Measurements from ENCODE around the gene LAMTOR1. TPM values are rescaled to one million over a fixed set of nuclear protein-coding genes. Genes with fewer than 3 reads are reported as not detected.

Gene LAMTOR1
- total and polyA plus RNA-seq, 10 of the 15 experiments (the other 5 are each of a cell fraction or from before 2014, with no cell fraction given): 58.8 to 141 (median 110) TPM

DNA sequence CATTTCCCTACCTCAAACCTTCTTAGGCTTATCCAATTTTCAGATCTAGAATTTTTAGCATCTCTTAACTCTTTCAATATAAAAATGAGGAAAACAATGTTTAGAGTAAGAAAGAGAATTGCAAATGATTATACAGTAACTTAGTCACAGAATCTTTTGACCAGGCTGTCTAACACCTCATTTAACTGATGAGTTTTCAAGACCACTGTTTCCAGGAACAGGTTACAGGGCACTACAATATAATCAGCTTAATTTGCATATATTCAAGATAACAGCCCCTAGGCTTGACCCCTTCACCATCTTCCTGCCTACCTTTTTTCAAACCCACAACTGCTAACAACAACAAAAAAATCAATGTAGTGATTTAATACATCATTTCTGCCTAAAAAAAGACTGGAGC is 35.4 kb downstream of the LAMTOR1 start:
- Histone ChIP-seq H3K9ac (ENCODE audit: control insufficient read depth, insufficient read depth, low read length) (no peak overlapping the region), H3K4me2 (ENCODE audit: control insufficient read depth, insufficient read depth) (no peak overlapping the region), H3K27me3 (replicated peaks in 1 of 2; ENCODE audit: control insufficient read depth in 2 of 2, insufficient read depth in 2 of 2, low read length in 1 of 2) (no peaks in the 10 kb centered on the region), H2AFZ (ENCODE audit: control insufficient read depth, low read depth, low read length) (no peak overlapping the region), H3K4me1 (ENCODE audit: control insufficient read depth, insufficient read depth, low read length) (peaks cover 27% of the 10 kb centered on the region), H3K79me2 (ENCODE audit: control insufficient read depth, insufficient read depth, low read length) (peaks cover 45% of the 10 kb centered on the region), H3K4me3 (no peak overlapping the region), H4K20me1 (ENCODE audit: control insufficient read depth, insufficient read depth) (no peaks in the 10 kb centered on the region), H3K36me3 (ENCODE audit: control insufficient read depth in 2 of 2, insufficient read depth in 2 of 2, low read length in 1 of 2) (peaks cover 1 to 5% of the 10 kb centered on the region in 2 experiments; a peak in 3 of 4 replicates), H3K9me3 (replicated peaks; ENCODE audit: control insufficient read depth, insufficient read depth, low read length) (no peaks in the 10 kb centered on the region), H3K27ac (ENCODE audit: control insufficient read depth, insufficient read depth) (peak overlapping the region; percentile 6; the same call in 1 of the 2 replicates)
- POLR2A ChIA-PET: interaction anchor here (0.6 to 2.6 kb wide), 4 partner anchors 9 to 24 kb away, joined by 3 to 16 read pairs (median 6); no protein-coding TSS in a partner anchor
- TF ChIP-seq NR2C1 (IDR thresholded peaks at IDR 0.05) (no peak), RBBP5 (conservative IDR thresholded peaks at IDR 0.05) (no peak), CREM (IDR thresholded peaks at IDR 0.05; ENCODE audit: low read depth) (no peak)
- no peak for FAIRE-seq
- BruUV-seq (replicated peaks): no TSS peak
- RAD21 ChIA-PET (ENCODE audit: unreplicated experiment): interaction anchor here (0.6 to 7.8 kb wide), 6 partner anchors 15 to 122 kb away, joined by 3 to 46 read pairs (median 3); no protein-coding TSS in a partner anchor
- SMC1A ChIA-PET (ENCODE audit: uncharacterized antibody, unreplicated experiment): interaction anchor here (0.6 to 3.7 kb wide), 10 partner anchors 11 to 90 kb away, joined by 3 to 21 read pairs (median 5); no protein-coding TSS in a partner anchor
- in situ Hi-C loops (cut with MboI) (no loop called here), intact Hi-C loops (cut with micrococcal nuclease; ENCODE audit: unreplicated experiment) (no loop called here)
- DNase-seq (ENCODE audit: low read depth, low spot score): no peak
- CTCF ChIA-PET: interaction anchor here (1.0 to 2.6 kb wide), 10 partner anchors 8 to 347 kb away, joined by 3 to 9 read pairs (median 6); no protein-coding TSS in a partner anchor
- no peak for ATAC-seq

DNA sequence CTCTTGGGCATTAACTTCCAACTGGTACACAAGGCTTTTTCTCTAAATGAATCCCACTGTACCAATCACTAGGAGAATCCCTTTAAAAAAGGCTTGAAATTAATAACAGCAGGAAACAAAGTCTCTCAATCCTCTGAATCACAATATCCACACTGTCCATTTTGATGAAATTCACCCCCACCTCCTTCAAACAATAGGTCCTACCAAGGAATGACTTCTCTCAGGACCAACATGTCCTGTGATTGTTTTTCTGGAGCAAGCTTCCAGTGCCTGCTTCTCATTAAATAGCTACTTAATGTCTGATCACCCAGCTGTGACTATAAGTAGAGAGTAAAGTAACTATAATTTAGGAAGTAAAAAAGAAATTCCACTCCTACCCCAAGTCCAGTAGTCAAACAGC is 35.8 kb downstream of the LAMTOR1 start:
- ChIA-PET CTCF (interaction anchor here (1.0 to 2.6 kb wide), 7 partner anchors 12 to 348 kb away, joined by 3 to 9 read pairs (median 5); no protein-coding TSS in a partner anchor), SMC1A (ENCODE audit: uncharacterized antibody, unreplicated experiment) (interaction anchor here (0.6 to 3.7 kb wide), 8 partner anchors 11 to 90 kb away, joined by 3 to 21 read pairs (median 5); no protein-coding TSS in a partner anchor), RAD21 (ENCODE audit: unreplicated experiment) (interaction anchor here (0.6 to 7.8 kb wide), 5 partner anchors 23 to 121 kb away, joined by 3 to 46 read pairs (median 3); no protein-coding TSS in a partner anchor), POLR2A (interaction anchor here (0.6 to 2.6 kb wide), 4 partner anchors 9 to 24 kb away, joined by 3 to 16 read pairs (median 6); no protein-coding TSS in a partner anchor)
- FAIRE-seq: no peak
- H3K4me2 ChIP-seq (ENCODE audit: control insufficient read depth, insufficient read depth): no peak overlapping the region
- peaks cover 27% of the 10 kb centered on the region for H3K4me1 ChIP-seq (ENCODE audit: control insufficient read depth, insufficient read depth, low read length)
- no peaks in the 10 kb centered on the region for H3K27me3 ChIP-seq (replicated peaks in 1 of 2; ENCODE audit: control insufficient read depth in 2 of 2, insufficient read depth in 2 of 2, low read length in 1 of 2)
- intact Hi-C loops (cut with micrococcal nuclease; ENCODE audit: unreplicated experiment) (no loop called here), in situ Hi-C loops (cut with MboI) (no loop called here)
- no peaks in the 10 kb centered on the region for H4K20me1 ChIP-seq (ENCODE audit: control insufficient read depth, insufficient read depth)
- no peak for DNase-seq (ENCODE audit: low read depth, low spot score)
- TSS peak; percentile 28 for BruUV-seq (replicated peaks)
- no peak for ATAC-seq
- no peak overlapping the region for H2AFZ ChIP-seq (ENCODE audit: control insufficient read depth, low read depth, low read length)
- H3K27ac ChIP-seq (ENCODE audit: control insufficient read depth, insufficient read depth): no peak overlapping the region
- no peaks in the 10 kb centered on the region for H3K9me3 ChIP-seq (replicated peaks; ENCODE audit: control insufficient read depth, insufficient read depth, low read length)
- H3K36me3 ChIP-seq (ENCODE audit: control insufficient read depth in 2 of 2, insufficient read depth in 2 of 2, low read length in 1 of 2): peaks cover 1 to 5% of the 10 kb centered on the region in 2 experiments; a peak in 3 of 4 replicates
- no peak overlapping the region for H3K9ac ChIP-seq (ENCODE audit: control insufficient read depth, insufficient read depth, low read length)
- H3K79me2 ChIP-seq (ENCODE audit: control insufficient read depth, insufficient read depth, low read length): peaks cover 41% of the 10 kb centered on the region
- no peak overlapping the region for H3K4me3 ChIP-seq
- no peak for TF ChIP-seq FOXM1 (IDR thresholded peaks at IDR 0.05; ENCODE audit: low read depth, low read length)
- TF ChIP-seq, protein P1, sequence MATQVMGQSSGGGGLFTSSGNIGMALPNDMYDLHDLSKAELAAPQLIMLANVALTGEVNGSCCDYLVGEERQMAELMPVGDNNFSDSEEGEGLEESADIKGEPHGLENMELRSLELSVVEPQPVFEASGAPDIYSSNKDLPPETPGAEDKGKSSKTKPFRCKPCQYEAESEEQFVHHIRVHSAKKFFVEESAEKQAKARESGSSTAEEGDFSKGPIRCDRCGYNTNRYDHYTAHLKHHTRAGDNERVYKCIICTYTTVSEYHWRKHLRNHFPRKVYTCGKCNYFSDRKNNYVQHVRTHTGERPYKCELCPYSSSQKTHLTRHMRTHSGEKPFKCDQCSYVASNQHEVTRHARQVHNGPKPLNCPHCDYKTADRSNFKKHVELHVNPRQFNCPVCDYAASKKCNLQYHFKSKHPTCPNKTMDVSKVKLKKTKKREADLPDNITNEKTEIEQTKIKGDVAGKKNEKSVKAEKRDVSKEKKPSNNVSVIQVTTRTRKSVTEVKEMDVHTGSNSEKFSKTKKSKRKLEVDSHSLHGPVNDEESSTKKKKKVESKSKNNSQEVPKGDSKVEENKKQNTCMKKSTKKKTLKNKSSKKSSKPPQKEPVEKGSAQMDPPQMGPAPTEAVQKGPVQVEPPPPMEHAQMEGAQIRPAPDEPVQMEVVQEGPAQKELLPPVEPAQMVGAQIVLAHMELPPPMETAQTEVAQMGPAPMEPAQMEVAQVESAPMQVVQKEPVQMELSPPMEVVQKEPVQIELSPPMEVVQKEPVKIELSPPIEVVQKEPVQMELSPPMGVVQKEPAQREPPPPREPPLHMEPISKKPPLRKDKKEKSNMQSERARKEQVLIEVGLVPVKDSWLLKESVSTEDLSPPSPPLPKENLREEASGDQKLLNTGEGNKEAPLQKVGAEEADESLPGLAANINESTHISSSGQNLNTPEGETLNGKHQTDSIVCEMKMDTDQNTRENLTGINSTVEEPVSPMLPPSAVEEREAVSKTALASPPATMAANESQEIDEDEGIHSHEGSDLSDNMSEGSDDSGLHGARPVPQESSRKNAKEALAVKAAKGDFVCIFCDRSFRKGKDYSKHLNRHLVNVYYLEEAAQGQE (IDR thresholded peaks at IDR 0.05; ENCODE audit: low read depth, low read length): no peak
- TF ChIP-seq YBX1 (IDR thresholded peaks at IDR 0.05): no peak
- no peak for TF ChIP-seq SMC3 (IDR thresholded peaks at IDR 0.05; ENCODE audit: borderline replicate concordance, low read length)
- TF ChIP-seq POLR2AphosphoS5 (IDR thresholded peaks at IDR 0.05; ENCODE audit: low read length): no peak
- no peak for TF ChIP-seq RUNX3 (IDR thresholded peaks at IDR 0.05; ENCODE audit: low read length)
- no peak for TF ChIP-seq SPI1 (IDR thresholded peaks at IDR 0.05; ENCODE audit: borderline replicate concordance, insufficient read depth, low read depth, low read length)
- no peak for TF ChIP-seq SREBF1 (IDR thresholded peaks at IDR 0.05; ENCODE audit: low read length)
- TF ChIP-seq MYB (IDR thresholded peaks at IDR 0.05; ENCODE audit: borderline replicate concordance, low read depth, low read length): no peak
- TF ChIP-seq, protein P2, sequence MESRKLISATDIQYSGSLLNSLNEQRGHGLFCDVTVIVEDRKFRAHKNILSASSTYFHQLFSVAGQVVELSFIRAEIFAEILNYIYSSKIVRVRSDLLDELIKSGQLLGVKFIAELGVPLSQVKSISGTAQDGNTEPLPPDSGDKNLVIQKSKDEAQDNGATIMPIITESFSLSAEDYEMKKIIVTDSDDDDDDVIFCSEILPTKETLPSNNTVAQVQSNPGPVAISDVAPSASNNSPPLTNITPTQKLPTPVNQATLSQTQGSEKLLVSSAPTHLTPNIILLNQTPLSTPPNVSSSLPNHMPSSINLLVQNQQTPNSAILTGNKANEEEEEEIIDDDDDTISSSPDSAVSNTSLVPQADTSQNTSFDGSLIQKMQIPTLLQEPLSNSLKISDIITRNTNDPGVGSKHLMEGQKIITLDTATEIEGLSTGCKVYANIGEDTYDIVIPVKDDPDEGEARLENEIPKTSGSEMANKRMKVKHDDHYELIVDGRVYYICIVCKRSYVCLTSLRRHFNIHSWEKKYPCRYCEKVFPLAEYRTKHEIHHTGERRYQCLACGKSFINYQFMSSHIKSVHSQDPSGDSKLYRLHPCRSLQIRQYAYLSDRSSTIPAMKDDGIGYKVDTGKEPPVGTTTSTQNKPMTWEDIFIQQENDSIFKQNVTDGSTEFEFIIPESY (IDR thresholded peaks at IDR 0.05): no peak
- no peak for TF ChIP-seq MTA2 (IDR thresholded peaks at IDR 0.05; ENCODE audit: low read depth)
